Stimulated activated CD8-positive, alpha-beta memory T cell treated with anti-CD3 and anti-CD28 coated beads, Interleukin-15, amount 100 ng/mL, for 1 hour (primary cell): ENCODE measurements around the gene BST1.
A peak's percentile ranks its signal among the peaks of the same experiment; 100 is the strongest.

ENCODE experiments used
- DNase-seq: peaks from one replicate; pipeline ENCODE4 v3.0.0-alpha.2; 2020; ENCODE audit warnings: low read depth

The BST1 gene, protein sequence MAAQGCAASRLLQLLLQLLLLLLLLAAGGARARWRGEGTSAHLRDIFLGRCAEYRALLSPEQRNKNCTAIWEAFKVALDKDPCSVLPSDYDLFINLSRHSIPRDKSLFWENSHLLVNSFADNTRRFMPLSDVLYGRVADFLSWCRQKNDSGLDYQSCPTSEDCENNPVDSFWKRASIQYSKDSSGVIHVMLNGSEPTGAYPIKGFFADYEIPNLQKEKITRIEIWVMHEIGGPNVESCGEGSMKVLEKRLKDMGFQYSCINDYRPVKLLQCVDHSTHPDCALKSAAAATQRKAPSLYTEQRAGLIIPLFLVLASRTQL

DNA sequence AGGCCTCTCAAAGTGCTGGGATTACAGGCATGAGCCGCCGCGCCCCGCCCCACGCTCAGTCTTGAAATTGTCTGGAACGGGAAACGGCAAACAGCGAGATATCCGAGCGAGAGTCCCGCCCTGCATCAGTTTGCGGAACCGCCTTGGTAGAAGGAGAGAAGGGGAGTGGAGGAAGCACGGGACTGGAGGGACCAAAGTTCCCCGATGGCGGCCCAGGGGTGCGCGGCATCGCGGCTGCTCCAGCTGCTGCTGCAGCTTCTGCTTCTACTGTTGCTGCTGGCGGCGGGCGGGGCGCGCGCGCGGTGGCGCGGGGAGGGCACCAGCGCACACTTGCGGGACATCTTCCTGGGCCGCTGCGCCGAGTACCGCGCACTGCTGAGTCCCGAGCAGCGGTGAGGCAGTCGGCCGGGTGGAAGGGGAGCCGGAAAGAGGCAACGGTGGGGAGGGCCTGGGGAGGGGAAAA lies at the start of gene BST1:
BST1 (plus strand) TSS at position 125 of the 463 bp plus-strand sequence; CDS start at position 205, 80 bp downstream.
- DNase-seq: peak; percentile 14

DNA sequence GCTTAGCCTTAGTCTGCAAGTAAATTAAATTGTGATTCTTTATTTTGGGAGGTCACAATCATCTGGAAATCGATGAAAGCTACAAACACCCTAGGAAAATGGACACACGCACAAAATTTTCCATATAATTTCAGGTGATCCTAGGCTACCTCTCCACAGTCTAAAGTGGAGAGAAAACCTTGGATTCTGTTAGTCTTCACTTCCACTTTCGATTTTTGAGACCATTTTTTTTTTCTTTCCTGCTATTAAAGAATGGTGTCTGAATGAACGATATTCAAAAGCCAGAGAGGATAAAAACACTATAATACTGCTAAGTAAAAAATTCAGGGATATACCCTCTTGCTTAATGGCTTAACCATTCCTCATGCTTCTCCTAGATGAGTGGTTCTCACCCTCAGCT lies 49.4 kb upstream of the BST1 start:
- DNase-seq: no peak

GRCh38 chr4:15653864-15654592 lies 48.8 kb upstream of the BST1 start:
- DNase-seq: no peak

GRCh38 chr4:15654593-15655222 lies 48.2 kb upstream of the BST1 start:
- DNase-seq: no peak

DNA sequence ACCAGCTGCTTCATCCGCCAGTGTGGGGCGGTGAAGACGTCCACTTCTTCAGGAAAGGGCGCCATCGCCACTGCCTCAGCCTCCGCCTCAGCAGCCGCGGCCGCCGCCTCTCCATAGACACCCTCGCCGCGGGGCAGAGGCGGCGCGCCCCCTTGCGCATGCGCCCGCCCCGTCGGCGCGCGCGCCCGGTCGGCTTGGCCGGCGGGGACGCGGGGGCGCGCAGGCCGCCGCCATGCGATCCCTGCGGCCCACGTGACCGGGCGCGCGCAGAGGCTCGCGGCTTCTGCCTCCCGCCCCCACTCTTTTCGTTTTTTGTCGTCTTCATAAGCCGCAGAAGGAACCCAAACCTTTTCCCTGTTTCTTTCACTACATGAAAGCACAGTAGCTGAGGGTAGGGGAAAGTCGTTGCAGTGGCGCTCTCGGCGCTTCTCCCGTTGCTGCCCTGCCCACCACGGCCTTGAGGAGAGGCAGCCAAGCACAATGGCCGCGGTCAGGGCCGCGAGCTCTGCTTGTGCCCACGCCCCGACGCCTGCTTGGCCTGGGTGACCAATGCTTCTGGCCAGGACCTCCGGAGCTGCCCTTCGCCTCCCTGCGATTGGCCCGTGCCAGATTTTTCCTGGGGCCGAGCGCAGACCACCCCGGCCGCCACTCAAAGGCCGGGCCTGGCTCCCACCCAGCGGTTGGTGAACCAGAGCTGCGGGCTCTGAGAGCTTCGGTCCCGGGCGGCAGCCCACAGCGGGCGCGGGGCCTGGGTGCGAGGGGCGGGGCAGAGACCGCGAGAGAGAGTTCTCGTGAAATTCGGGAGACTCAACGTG lies 47.4 kb upstream of the BST1 start, which contains the start of gene FBXL5:
FBXL5 (minus strand) TSS at position 135 of the 815 bp plus-strand sequence; CDS start at position 65, 70 bp downstream.
- peak; percentile 39 for DNase-seq

DNA sequence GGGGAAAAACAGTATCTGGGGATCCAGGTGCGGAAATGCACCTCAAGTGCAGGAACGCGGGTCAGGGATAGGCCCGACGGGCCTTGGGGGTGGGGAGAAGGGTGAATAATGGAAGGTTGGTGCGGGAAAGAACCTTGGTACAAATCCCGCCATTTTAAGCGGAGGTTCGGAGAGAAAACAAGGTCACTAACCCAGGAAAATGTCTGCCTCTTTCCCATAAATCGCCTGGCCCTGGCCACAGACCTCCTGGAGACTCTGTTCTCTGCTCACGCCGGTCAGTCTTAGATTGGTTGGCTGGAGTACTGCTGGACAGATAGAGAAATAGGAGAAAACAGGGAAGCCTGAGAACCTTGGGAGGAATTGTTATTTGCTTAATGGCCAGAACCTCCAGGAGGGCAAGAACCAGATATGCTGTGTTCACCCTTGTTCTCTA lies 46.8 kb upstream of the BST1 start:
- DNase-seq: no peak

GRCh38 chr4:15657366-15657765 lies 45.5 kb upstream of the BST1 start:
- no peak for DNase-seq

DNA sequence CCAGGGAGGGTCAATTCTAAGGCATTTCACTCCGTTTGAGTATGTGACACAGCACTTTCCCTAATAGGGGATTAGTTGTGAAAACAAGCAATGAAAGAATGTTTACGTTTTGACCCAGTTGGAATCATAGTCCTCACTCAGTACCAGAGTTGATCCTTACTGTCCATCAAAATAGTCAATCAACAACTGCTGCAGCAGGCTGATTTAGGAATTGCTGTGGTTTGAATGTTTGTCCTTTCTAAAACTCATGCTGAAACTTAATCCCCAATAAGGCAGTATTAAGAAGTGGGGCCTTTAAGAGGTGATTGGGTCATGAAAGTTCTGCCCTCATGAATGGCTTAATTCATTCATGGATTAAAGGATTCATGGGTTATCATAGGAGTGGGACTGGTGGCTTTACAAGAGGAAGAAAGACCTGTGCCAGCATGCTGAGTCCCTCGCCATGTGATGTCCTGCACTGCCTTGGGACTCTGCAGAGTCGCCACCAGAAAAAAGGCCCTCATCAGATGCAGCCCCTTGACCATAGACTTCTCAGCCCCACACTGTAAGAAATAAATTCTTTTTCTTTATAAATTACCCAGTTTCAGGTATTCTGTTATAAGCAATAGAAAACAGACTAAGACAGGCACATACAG lies 44.6 kb upstream of the BST1 start:
- DNase-seq: no peak

GRCh38 chr4:15658781-15659180 lies 44.1 kb upstream of the BST1 start:
- DNase-seq: no peak

GRCh38 chr4:15659768-15660570 lies 42.9 kb upstream of the BST1 start:
- DNase-seq: no peak

DNA sequence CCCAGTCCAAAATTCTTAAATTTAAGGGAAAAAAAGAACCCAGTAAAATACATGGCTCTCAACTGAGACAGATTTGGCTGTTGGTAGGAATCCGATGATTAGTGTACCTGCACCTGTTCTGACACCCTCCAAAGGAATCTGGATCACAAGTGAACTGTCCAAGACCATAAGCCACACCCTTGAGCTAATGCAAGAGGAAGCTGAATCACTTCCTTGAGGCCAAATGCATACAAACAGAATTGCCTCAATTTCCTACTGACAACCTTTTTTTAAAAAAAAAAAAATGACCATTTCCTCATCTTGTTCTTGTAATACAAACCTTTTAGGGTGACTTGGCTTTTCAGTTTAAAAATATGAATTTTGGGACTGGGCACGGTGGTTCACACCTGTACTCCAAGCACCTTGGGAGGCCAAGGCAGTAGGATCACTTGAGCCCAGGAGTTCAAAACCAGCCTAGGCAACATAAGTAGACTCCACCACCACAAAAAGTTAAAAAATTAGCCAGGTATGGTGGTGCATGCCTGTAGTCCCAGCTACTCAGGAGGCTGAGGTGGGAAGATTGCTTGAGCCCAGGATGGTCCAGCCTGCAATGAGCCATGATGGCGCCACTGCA lies 37.0 kb upstream of the BST1 start:
- DNase-seq: no peak

DNA sequence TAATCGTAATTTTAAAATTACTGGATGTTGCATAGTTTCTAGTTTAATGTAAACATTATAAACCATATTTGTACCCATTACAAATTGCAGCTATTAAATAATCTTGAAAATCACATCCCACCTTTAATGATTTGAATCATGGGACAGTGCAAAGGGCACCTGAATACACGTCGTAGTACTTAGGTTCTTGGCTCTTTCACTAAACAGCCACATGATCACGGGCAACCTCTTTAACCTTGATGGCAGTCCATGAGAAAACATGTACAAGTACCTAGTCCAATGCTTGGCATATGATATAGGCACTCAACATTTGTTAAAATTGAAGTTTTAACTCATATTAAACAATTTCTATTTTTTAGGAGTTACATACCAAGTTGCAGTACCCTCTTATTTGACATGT lies 35.9 kb upstream of the BST1 start:
- DNase-seq: no peak

DNA sequence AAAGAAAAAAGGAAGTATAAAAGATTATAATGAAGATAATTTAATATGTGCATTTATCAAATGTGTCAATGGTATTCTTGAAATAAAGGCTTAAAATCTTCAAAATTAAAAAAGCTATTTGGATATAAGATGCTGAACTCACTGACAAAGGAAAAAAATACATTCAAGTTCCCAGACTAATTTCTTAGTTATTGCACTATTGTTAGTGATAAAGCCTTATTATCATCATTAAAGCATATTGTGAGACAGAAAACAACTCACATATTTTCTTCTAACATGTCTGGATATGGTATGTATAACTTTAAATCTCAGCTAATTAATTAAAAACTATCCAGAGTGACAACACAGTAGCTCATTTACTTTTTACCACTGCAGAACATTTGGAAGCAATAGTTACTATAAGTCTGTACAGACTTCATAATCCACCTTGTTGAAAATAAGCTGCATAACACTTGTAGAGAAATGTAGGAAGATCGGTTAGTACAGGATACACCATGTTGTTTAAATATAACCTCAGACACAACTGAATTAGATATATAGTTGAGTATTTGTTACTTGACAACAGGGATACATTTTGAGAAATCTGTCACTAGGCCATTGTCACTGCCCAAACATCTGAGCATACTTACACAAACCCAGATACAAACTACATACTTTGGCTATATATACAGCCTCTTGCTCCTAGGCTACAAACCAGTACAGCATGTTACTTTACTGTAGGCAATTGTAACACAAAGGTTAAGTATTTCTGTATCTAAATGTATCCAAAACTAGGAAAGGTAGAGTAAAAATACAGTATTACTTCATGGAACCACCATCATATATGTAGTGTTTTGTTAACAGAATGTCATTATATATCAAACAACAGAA lies 34.1 kb upstream of the BST1 start:
- no peak for DNase-seq

GRCh38 chr4:15670576-15670975 lies 32.3 kb upstream of the BST1 start:
- DNase-seq: no peak

- DNase-seq: no peak
These were observed 30.8 kb upstream of the BST1 start for GRCh38 chr4:15672101-15672500.

DNA sequence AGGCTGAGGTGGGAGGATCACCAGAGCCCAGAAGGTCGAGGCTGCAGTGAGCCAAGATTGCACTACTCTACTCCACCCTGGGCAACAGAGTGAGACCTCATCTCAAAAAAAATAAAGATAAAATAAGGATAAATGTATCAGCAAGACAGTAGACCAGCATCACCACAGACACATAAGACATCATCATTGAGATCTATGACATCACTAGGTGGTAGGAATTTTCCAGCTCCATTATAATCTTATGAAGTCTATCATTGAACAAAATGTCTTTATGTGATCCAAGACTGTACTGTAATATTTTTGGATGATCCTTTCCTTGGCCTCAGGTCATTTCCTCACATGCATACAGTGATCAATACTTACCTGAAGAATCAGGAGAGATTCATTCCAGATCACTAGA lies 29.5 kb upstream of the BST1 start:
- no peak for DNase-seq

- DNase-seq: no peak
These were observed 28.8 kb upstream of the BST1 start for GRCh38 chr4:15674046-15674445.

DNA sequence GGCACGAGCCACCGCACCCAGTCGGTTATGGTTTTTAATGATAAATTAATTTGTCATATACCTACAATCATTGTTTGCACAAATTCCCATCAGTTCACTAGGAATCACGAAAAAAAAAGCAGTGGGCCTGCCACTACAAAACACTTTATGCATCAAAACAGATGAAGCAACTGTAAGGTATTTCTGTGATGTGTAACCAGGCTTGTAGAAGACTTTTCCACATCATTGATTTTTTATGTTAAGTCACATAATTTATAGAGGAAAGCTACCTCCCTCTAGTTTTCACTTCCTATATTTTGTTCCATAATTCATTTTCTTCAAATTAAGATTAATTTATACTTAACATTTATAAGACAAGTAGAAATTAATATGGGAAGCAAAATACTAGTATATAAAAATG lies 27.9 kb upstream of the BST1 start:
- DNase-seq: no peak

- no peak for DNase-seq
These were observed 27.5 kb upstream of the BST1 start for GRCh38 chr4:15675356-15675755.
